22Rv1 (cell line): Measurements from ENCODE around the gene SFSWAP.

ENCODE experiments used
- ZFX ChIP-seq: fragments of 450-650 bp; IDR thresholded peaks from 2 replicates; pipeline ENCODE4 v1.6.1; 2017; ENCODE audit warnings: antibody characterized with exemption, borderline replicate concordance
- TF ChIP-seq, protein P1 (sequence below): fragments of 450-650 bp; IDR thresholded peaks from 2 replicates; pipeline ENCODE4 v1.5.1; 2017; ENCODE audit warnings: mild to moderate bottlenecking

DNA sequence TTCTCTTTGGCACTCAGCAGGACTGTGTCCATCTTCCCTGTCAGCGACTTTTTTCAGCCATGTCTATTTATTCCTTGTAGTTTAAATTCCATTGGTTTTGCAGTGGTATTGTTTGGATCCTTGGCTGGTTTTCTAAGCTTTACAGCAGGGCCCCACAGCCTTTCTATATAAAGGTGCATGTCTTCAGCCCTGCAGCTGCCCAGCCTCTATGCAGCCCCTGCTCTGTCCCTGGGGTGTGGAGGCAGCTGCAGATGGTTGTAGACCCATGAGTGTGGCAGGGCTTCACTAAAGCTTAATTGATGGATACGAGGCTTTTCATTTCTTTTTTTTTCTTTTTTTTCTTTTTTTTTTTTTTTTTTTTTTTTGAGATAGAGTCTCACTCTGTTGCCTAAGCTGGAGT lies 29.7 kb downstream of the SFSWAP start:
- TF ChIP-seq, protein P1, sequence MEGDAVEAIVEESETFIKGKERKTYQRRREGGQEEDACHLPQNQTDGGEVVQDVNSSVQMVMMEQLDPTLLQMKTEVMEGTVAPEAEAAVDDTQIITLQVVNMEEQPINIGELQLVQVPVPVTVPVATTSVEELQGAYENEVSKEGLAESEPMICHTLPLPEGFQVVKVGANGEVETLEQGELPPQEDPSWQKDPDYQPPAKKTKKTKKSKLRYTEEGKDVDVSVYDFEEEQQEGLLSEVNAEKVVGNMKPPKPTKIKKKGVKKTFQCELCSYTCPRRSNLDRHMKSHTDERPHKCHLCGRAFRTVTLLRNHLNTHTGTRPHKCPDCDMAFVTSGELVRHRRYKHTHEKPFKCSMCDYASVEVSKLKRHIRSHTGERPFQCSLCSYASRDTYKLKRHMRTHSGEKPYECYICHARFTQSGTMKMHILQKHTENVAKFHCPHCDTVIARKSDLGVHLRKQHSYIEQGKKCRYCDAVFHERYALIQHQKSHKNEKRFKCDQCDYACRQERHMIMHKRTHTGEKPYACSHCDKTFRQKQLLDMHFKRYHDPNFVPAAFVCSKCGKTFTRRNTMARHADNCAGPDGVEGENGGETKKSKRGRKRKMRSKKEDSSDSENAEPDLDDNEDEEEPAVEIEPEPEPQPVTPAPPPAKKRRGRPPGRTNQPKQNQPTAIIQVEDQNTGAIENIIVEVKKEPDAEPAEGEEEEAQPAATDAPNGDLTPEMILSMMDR = no peak
- TF ChIP-seq ZFX = no peak
